Measurements from ENCODE around the gene FOCAD. TPM values are rescaled to one million over a fixed set of nuclear protein-coding genes. Genes with fewer than 3 reads are reported as not detected.

FOCAD gene
- total and polyA plus RNA-seq, 2 of the 8 experiments (the other 6 are each of a cell fraction or from before 2014, with no cell fraction given), result 22.0 to 38.4 TPM

- no peak for TF ChIP-seq KDM1A (IDR thresholded peaks at IDR 0.05; ENCODE audit: borderline replicate concordance, low read length)
Measured at GRCh38 chr9:20783057-20784038, 99.3 kb downstream of the FOCAD start (continued).

Data from H1 (cell line).